NB4 (cell line): Measurements from ENCODE around the gene SIN3B.

Experiments used
- DNase-seq: peaks from one replicate; pipeline ENCODE4 v3.0.0; 2010; ENCODE audit warnings: low read depth
- H3K4me3 ChIP-seq: one replicate; pipeline ENCODE4 v1.5.1; 2011; ENCODE audit warnings: mild to moderate bottlenecking, low read depth, low read length, moderate library complexity
- MYC ChIP-seq: IDR thresholded peaks from 2 replicates; pipeline ENCODE4 v1.6.1; 2011; ENCODE audit warnings: low read depth, low read length
- POLR2A ChIP-seq: IDR thresholded peaks from 2 replicates; pipeline ENCODE4 v1.6.1; 2011; ENCODE audit warnings: mild to moderate bottlenecking; ENCODE audit not compliant: insufficient read length; ENCODE audit errors: extremely low read depth
- TF ChIP-seq, protein P1 (sequence below): IDR thresholded peaks from 2 replicates; pipeline ENCODE4 v1.6.1; 2011; ENCODE audit warnings: low read depth, low read length
- TF ChIP-seq, protein P2 (sequence below): IDR thresholded peaks from one replicate; pipeline ENCODE4 v1.5.1; 2012; ENCODE audit warnings: low read depth, low read length

The SIN3B gene

DNA sequence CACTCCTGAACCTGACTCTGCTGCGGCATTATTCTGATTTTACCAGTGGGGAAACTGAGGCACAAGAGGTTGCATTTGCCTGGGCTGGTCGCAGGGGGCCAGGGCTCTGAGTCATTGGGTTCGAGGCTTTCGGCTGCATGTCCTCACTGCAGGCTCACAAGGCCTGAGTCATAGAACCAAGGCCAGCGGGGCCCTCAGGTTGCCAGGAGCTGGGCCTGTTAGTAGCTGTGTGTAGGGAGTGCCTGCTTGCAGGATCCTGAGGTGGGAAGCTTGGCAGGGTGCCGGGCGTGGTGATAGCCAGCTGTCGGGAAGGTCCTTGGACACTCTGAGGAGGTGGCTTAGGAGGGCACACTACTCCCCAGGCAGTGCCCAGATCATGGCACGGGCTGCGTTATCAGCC is 38.0 kb downstream of the SIN3B start:
- TF ChIP-seq POLR2A (no peak), MYC (no peak)
- TF ChIP-seq, protein P1, sequence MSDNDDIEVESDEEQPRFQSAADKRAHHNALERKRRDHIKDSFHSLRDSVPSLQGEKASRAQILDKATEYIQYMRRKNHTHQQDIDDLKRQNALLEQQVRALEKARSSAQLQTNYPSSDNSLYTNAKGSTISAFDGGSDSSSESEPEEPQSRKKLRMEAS = no peak
- TF ChIP-seq, protein P2, sequence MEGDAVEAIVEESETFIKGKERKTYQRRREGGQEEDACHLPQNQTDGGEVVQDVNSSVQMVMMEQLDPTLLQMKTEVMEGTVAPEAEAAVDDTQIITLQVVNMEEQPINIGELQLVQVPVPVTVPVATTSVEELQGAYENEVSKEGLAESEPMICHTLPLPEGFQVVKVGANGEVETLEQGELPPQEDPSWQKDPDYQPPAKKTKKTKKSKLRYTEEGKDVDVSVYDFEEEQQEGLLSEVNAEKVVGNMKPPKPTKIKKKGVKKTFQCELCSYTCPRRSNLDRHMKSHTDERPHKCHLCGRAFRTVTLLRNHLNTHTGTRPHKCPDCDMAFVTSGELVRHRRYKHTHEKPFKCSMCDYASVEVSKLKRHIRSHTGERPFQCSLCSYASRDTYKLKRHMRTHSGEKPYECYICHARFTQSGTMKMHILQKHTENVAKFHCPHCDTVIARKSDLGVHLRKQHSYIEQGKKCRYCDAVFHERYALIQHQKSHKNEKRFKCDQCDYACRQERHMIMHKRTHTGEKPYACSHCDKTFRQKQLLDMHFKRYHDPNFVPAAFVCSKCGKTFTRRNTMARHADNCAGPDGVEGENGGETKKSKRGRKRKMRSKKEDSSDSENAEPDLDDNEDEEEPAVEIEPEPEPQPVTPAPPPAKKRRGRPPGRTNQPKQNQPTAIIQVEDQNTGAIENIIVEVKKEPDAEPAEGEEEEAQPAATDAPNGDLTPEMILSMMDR = no peak
- DNase-seq = no peak
- no peak overlapping the region for H3K4me3 ChIP-seq

DNA sequence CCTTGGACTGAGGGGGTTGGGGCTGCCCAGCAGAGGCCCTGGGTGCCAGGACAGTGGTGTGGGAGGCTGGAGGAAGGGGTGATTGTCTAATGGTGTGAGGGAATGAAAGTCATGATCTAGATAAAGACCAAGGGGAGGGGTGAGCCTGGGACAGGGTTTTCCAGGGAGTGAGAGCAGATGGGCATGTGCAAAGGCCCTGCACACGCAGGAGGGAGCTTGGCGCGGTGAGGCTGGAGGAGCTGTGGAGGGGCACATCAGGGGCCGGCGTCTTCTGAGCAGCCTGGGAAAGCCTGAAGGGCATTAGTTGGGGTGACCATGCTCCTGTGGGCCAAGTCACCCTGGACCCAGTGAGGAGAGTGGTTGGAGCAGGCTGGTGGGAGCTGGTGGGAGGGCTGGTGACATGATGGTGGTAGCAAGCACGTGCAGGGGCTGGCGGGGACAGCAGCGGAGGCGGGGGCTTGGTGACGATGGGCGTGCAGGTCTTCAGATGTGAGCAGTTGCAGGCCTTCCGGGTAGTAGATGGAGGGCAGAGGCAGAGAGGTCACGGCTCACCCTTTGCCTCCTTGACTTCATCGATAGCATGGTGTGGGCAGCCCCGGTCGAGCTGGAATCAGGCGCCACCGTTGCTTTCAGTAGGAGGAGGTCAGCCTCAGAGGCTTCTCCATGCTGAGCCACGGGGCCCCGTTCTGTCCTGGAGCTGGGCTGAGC is 39.4 kb downstream of the SIN3B start:
- TF ChIP-seq, protein P2 = no peak
- TF ChIP-seq MYC (no peak), POLR2A (no peak)
- TF ChIP-seq, protein P1 = no peak
- DNase-seq = no peak
- H3K4me3 ChIP-seq = no peak overlapping the region

DNA sequence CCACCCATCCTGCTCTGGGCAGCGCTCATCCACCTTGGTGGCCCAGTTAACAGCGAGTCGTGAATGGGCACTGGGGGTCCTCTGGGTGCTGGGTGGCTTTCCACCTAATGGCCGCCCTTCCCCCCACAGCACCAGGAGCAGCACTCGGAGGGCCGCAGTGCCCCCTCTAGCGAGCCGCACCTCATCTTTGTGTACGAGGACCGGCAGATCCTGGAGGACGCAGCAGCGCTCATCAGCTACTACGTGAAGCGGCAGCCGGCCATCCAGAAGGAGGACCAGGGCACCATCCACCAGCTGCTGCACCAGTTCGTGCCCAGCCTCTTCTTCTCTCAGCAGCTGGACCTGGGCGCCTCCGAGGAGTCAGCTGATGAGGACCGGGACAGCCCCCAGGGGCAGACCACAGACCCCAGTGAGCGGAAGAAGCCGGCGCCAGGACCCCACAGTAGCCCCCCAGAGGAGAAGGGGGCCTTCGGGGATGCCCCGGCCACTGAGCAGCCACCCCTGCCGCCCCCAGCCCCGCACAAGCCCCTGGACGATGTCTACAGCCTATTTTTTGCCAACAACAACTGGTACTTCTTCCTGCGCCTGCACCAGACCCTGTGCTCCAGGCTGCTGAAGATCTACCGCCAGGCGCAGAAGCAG is 40.3 kb downstream of the SIN3B start:
- TF ChIP-seq POLR2A (no peak), MYC (no peak)
- TF ChIP-seq, protein P1 = no peak
- TF ChIP-seq, protein P2 = no peak
- no peak for DNase-seq
- no peak overlapping the region for H3K4me3 ChIP-seq

DNA sequence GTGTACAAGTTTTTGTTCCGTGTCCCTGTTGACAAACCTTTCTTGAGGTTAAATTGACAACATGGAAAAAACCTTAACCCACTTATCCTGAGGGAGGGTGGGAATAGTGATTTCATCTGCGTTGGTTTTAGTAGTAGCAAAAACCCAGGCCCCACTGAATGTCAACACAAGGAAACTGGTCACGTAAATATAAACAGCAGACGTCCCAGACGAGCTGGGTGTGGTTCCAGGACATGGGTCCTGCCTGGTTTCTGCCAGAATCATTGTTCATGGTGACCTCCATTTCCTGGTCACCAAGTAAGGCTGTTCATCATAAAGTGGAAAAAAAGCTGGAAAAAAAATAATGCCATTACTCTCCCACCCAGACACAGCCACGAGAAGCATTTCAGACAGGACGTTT is 42.7 kb downstream of the SIN3B start:
- DNase-seq = no peak
- H3K4me3 ChIP-seq = no peak overlapping the region
- TF ChIP-seq, protein P2 = no peak
- no peak for TF ChIP-seq MYC

DNA sequence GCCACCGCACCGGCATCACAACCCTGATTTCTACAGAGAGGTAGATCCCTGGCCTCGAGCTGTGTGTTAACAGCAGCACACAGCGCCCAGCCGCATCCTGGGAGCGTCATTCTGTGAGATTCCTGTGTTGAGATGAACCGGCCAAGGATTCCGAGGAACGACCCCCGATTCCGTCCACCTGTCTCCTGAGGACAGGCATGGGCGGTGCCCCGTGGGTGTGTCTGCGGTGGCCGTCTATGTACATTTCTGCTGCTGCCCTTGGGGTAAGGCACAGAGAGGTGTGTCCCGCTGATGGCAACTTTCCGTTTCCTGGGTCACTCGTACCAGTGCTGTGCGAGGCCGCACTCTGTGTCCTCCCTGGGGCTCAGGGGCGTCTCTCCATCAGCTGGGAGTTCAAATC is 43.5 kb downstream of the SIN3B start:
- no peak for DNase-seq
- no peak for TF ChIP-seq POLR2A
- no peak for TF ChIP-seq MYC
- TF ChIP-seq, protein P1 = no peak
- TF ChIP-seq, protein P2 = no peak
- no peak overlapping the region for H3K4me3 ChIP-seq
